AG09309 (cell line): ENCODE data around the gene MYO16.

Experiments used
- DNase-seq: peaks from one replicate; pipeline ENCODE4 v3.0.0-alpha.2; 2010; ENCODE audit warnings: low read depth
- H3K4me3 ChIP-seq: 2 replicates; pipeline ENCODE4 v1.5.1; 2011; ENCODE audit warnings: mild to moderate bottlenecking, low read depth, low read length, moderate library complexity; ENCODE audit not compliant: control insufficient read depth
- TF ChIP-seq, protein P1 (sequence below): IDR thresholded peaks from 2 replicates; pipeline ENCODE4 v1.5.1; 2011; ENCODE audit warnings: mild to moderate bottlenecking, low read depth, low read length, inconsistent platforms; ENCODE audit not compliant: insufficient read depth, control insufficient read depth; ENCODE audit errors: missing control alignments

Gene MYO16

GRCh38 chr13:108835083-108835482, 205.7 kb downstream of the MYO16 start:
- no peak for DNase-seq
- TF ChIP-seq, protein P1, sequence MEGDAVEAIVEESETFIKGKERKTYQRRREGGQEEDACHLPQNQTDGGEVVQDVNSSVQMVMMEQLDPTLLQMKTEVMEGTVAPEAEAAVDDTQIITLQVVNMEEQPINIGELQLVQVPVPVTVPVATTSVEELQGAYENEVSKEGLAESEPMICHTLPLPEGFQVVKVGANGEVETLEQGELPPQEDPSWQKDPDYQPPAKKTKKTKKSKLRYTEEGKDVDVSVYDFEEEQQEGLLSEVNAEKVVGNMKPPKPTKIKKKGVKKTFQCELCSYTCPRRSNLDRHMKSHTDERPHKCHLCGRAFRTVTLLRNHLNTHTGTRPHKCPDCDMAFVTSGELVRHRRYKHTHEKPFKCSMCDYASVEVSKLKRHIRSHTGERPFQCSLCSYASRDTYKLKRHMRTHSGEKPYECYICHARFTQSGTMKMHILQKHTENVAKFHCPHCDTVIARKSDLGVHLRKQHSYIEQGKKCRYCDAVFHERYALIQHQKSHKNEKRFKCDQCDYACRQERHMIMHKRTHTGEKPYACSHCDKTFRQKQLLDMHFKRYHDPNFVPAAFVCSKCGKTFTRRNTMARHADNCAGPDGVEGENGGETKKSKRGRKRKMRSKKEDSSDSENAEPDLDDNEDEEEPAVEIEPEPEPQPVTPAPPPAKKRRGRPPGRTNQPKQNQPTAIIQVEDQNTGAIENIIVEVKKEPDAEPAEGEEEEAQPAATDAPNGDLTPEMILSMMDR, result no peak
- no peak overlapping the region for H3K4me3 ChIP-seq

- H3K4me3 ChIP-seq, result no peak overlapping the region
- TF ChIP-seq, protein P1, result no peak
- no peak for DNase-seq
Observed at GRCh38 chr13:108850691-108851090, 221.3 kb downstream of the MYO16 start.

DNA sequence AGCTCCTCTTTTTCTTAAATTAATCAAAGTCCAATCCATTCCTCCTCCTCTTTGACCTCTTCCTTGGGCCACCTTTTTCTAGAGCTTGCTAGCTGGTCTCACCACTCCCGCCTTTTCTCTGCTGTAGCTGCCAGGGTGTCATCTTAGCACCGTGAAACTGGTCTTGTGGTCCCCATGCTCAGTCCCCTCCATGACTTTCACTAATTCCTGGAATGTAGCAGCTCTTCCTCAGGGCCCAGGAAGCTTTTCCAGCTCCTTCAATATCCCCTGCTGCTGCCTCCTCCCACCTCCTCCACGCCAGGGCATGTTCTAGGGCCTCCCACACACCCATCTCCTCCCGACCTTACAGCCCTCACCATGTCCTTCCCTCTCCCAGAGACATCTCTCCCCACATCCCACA, 222.2 kb downstream of the MYO16 start:
- TF ChIP-seq, protein P1, result no peak
- no peak overlapping the region for H3K4me3 ChIP-seq
- DNase-seq, result no peak

GRCh38 chr13:108853031-108853430, 223.6 kb downstream of the MYO16 start:
- H3K4me3 ChIP-seq, result no peak overlapping the region
- TF ChIP-seq, protein P1, result no peak
- no peak for DNase-seq

- TF ChIP-seq, protein P1, result no peak
- no peak overlapping the region for H3K4me3 ChIP-seq
- no peak for DNase-seq
Observed at GRCh38 chr13:108855737-108856387, 226.5 kb downstream of the MYO16 start.

DNA sequence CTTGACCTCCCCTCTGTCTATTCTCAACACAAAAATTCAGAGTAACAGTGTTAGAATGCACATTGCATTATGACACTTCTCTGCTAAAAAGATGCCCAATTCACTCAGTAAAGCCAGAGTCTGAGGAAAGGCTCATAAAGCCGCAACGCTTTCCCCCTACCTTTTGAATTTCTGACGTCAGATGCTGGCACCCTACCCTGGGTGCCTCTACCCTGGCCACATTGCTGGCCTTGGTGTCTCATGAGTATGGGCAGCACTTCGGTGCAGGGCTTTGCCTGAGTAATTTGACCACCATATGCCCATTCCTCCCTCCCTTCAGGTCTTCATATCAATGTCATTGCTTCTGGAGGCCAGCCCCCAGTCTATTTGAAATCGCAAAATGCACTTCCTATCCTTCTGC, 229.3 kb downstream of the MYO16 start:
- no peak overlapping the region for H3K4me3 ChIP-seq
- no peak for DNase-seq
- TF ChIP-seq, protein P1, result no peak
